Measurements from ENCODE around the gene CDH6.

- TF ChIP-seq RAD21 (IDR thresholded peaks at IDR 0.05; ENCODE audit: low read depth), result no peak
- TF ChIP-seq EGR1 (IDR thresholded peaks at IDR 0.05; ENCODE audit: low read depth), result no peak
- no peak for TF ChIP-seq EZH2 (IDR thresholded peaks at IDR 0.05)
- TF ChIP-seq SIN3A (IDR thresholded peaks at IDR 0.05; ENCODE audit: low read depth), result no peak
- no peak for TF ChIP-seq POLR2A (IDR thresholded peaks at IDR 0.05; ENCODE audit: borderline replicate concordance, extremely low read depth, insufficient read depth, insufficient read length)
- no peak for TF ChIP-seq CTCF (IDR thresholded peaks at IDR 0.05 in 2 of 3, conservative IDR thresholded peaks at IDR 0.05 in 1 of 3; ENCODE audit: borderline replicate concordance in 1 of 3, insufficient read depth in 1 of 3, low read depth in 2 of 3, low read length in 2 of 3)
- TF ChIP-seq YY1 (IDR thresholded peaks at IDR 0.05; ENCODE audit: extremely low read depth, insufficient replicate concordance, low read depth, low read length), result no peak
- TF ChIP-seq ZNF274 (IDR thresholded peaks at IDR 0.05; ENCODE audit: low read depth, low read length), result no peak
Measured at GRCh38 chr5:31365776-31366175, 172.3 kb downstream of the CDH6 start.
